Measurements from ENCODE around the gene DSCAM. TPM values are rescaled to one million over a fixed set of nuclear protein-coding genes. Genes with fewer than 3 reads are reported as not detected.

DSCAM gene
- total and polyA plus RNA-seq, 2 donors (not counting 1 experiment from before 2014, with no cell fraction given), result not detected

DNA sequence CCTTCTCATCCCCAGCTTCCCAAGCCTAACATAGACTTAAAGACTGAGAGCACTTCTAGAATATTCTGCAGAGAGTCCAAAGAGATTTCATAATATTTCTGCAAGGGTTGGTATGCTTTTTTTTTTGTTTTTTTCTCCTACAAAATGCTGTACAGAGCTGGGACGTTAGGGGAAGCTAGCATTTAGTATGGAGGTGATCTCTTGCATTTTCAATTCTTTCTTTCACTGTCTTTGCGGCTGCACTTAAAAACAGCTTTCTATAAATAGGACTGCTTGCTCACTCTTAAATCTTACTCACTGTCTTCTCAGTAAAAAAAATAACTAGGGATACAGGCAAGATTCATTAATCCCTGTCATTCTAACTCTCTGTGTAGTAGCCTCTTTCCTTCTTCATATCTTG is 7.4 kb downstream of the DSCAM start:
- no CpG with 5 or more reads among the region's 2 CpGs for WGBS (ENCODE audit: insufficient coverage)
- POLR2A ChIA-PET, result no interaction called here

DNA sequence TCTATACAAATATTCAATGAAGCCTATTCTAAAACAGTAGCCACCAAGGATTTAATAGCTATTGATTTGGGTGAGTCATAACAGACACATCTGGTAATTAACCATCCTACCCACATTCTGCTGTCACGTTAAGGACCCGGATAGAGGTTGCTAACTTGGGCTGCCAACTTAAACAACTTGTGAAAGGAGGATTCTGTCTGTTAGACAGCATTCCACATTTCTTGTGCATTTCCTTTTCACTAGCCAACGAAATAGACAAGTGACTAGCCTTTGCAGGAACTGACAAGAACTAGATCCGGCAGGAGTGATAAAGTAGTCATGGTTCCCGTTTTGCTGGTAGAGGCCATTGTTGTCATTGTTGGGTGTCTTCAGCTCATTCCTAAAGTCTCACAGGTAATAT is 9.5 kb downstream of the DSCAM start:
- ATAC-seq (ENCODE audit: low read depth), result no peak
- intact Hi-C loops (cut with micrococcal nuclease), result no loop called here
- Histone ChIP-seq H3K79me2 (ENCODE audit: control insufficient read depth, insufficient read depth, low read length) (no peaks in the 10 kb centered on the region), H3K4me3 (ENCODE audit: control extremely low read depth in 1 of 5, extremely low read depth in 1 of 5, insufficient read depth in 1 of 5, low read depth in 2 of 5, low read length in 4 of 5) (no peak overlapping the region), H3K4me1 (ENCODE audit: control insufficient read depth in 2 of 2, insufficient read depth in 2 of 2, low read length in 2 of 2) (no peaks in the 10 kb centered on the region), H3K27ac (ENCODE audit: low read length in 2 of 2) (no peak overlapping the region), H3K4me2 (replicated peaks; ENCODE audit: low read depth, low read length, poor library complexity, severe bottlenecking) (no peak overlapping the region), H3K36me3 (replicated peaks in 1 of 2; ENCODE audit: control extremely low read depth in 1 of 2, control insufficient read depth in 1 of 2, extremely low read depth in 1 of 2, insufficient read depth in 2 of 2, low read length in 1 of 2) (no peaks in the 10 kb centered on the region), H3K9ac (ENCODE audit: low read length) (no peak overlapping the region), H4K20me1 (ENCODE audit: control insufficient read depth, insufficient read depth, low read length, poor library complexity, severe bottlenecking) (no peaks in the 10 kb centered on the region), H2AFZ (ENCODE audit: insufficient read depth, low read depth, low read length, poor library complexity, severe bottlenecking) (no peak overlapping the region), H3K27me3 (replicated peaks in 1 of 4; ENCODE audit: control extremely low read depth in 1 of 4, control insufficient read depth in 3 of 4, insufficient read depth in 4 of 4, low read length in 3 of 4) (peaks cover 0 to 4% (median 0%) of the 10 kb centered on the region in 4 experiments), H3K9me3 (ENCODE audit: control extremely low read depth in 1 of 3, control insufficient read depth in 2 of 3, insufficient read depth in 1 of 3, low read length in 2 of 3) (peaks cover 0 to 9% (median 0%) of the 10 kb centered on the region in 3 donors)
- Mint-ChIP-seq H3K27ac (no peak overlapping the region), H3K27me3 (peaks cover 15% of the 10 kb centered on the region), H3K9me3 (ENCODE audit: insufficient read depth) (no peaks in the 10 kb centered on the region), H3K4me3 (no peak overlapping the region), H3K4me1 (no peaks in the 10 kb centered on the region)
- ChIA-PET CTCF (no interaction called here), POLR2A (no interaction called here)
- WGBS (ENCODE audit: insufficient coverage), result no CpG with 5 or more reads among the region's 5 CpGs
- no peak for TF ChIP-seq EZH2 (IDR thresholded peaks at IDR 0.05; ENCODE audit: borderline replicate concordance, insufficient read depth, low read depth, low read length, poor library complexity, severe bottlenecking)
- TF ChIP-seq, protein P1, sequence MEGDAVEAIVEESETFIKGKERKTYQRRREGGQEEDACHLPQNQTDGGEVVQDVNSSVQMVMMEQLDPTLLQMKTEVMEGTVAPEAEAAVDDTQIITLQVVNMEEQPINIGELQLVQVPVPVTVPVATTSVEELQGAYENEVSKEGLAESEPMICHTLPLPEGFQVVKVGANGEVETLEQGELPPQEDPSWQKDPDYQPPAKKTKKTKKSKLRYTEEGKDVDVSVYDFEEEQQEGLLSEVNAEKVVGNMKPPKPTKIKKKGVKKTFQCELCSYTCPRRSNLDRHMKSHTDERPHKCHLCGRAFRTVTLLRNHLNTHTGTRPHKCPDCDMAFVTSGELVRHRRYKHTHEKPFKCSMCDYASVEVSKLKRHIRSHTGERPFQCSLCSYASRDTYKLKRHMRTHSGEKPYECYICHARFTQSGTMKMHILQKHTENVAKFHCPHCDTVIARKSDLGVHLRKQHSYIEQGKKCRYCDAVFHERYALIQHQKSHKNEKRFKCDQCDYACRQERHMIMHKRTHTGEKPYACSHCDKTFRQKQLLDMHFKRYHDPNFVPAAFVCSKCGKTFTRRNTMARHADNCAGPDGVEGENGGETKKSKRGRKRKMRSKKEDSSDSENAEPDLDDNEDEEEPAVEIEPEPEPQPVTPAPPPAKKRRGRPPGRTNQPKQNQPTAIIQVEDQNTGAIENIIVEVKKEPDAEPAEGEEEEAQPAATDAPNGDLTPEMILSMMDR (IDR thresholded peaks at IDR 0.05), result no peak
- DNase-seq, result no peak

More for the DNA sequence above, 7.4 kb downstream of the DSCAM start:
- Mint-ChIP-seq H3K9me3 (ENCODE audit: insufficient read depth) (no peaks in the 10 kb centered on the region), H3K27me3 (peaks cover 19% of the 10 kb centered on the region), H3K4me3 (no peak overlapping the region), H3K4me1 (no peaks in the 10 kb centered on the region), H3K27ac (no peak overlapping the region)
- no peak overlapping the region for H3K4me2 ChIP-seq (replicated peaks; ENCODE audit: low read depth, low read length, poor library complexity, severe bottlenecking)
- no peak for DNase-seq
- no peak overlapping the region for H2AFZ ChIP-seq (ENCODE audit: insufficient read depth, low read depth, low read length, poor library complexity, severe bottlenecking)
- H3K4me3 ChIP-seq (ENCODE audit: control extremely low read depth in 1 of 5, extremely low read depth in 1 of 5, insufficient read depth in 1 of 5, low read depth in 2 of 5, low read length in 4 of 5), result no peak overlapping the region
- H3K27me3 ChIP-seq (replicated peaks in 1 of 4; ENCODE audit: control extremely low read depth in 1 of 4, control insufficient read depth in 3 of 4, insufficient read depth in 4 of 4, low read length in 3 of 4), result peaks cover 0 to 4% (median 0%) of the 10 kb centered on the region in 4 experiments
- no peaks in the 10 kb centered on the region for H3K79me2 ChIP-seq (ENCODE audit: control insufficient read depth, insufficient read depth, low read length)
- H3K9ac ChIP-seq (ENCODE audit: low read length), result no peak overlapping the region
- no peak overlapping the region for H3K27ac ChIP-seq (ENCODE audit: low read length in 2 of 2)
- no peaks in the 10 kb centered on the region for H3K4me1 ChIP-seq (ENCODE audit: control insufficient read depth in 2 of 2, insufficient read depth in 2 of 2, low read length in 2 of 2)
- no peaks in the 10 kb centered on the region for H4K20me1 ChIP-seq (ENCODE audit: control insufficient read depth, insufficient read depth, low read length, poor library complexity, severe bottlenecking)
- no peaks in the 10 kb centered on the region for H3K36me3 ChIP-seq (replicated peaks in 1 of 2; ENCODE audit: control extremely low read depth in 1 of 2, control insufficient read depth in 1 of 2, extremely low read depth in 1 of 2, insufficient read depth in 2 of 2, low read length in 1 of 2)
- intact Hi-C loops (cut with micrococcal nuclease), result no loop called here
- CTCF ChIA-PET, result no interaction called here
- H3K9me3 ChIP-seq (ENCODE audit: control extremely low read depth in 1 of 3, control insufficient read depth in 2 of 3, insufficient read depth in 1 of 3, low read length in 2 of 3), result peaks cover 0 to 9% (median 0%) of the 10 kb centered on the region in 3 donors
- no peak for TF ChIP-seq EZH2 (IDR thresholded peaks at IDR 0.05; ENCODE audit: borderline replicate concordance, insufficient read depth, low read depth, low read length, poor library complexity, severe bottlenecking)
- TF ChIP-seq, protein P1 (IDR thresholded peaks at IDR 0.05), result no peak
- no peak for ATAC-seq (ENCODE audit: low read depth)
